Muscle layer of colon (tissue), 2 donors: ENCODE measurements around the gene HMGXB4.

Source experiments
- H3K27ac ChIP-seq: one replicate; pipeline ENCODE4 v1.7.0; 2013; ENCODE audit warnings: low read depth, mild to moderate bottlenecking, low read length, moderate library complexity
- H3K27me3 ChIP-seq, 2 donors: one replicate each; pipeline ENCODE4 v1.7.0; 2013; ENCODE audit warnings: low read length in 2 of 2, mild to moderate bottlenecking in 2 of 2; ENCODE audit not compliant: insufficient read depth in 2 of 2, control insufficient read depth in 1 of 2
- H3K36me3 ChIP-seq: one replicate; pipeline ENCODE4 v1.7.0; 2013; ENCODE audit warnings: mild to moderate bottlenecking, low read length; ENCODE audit not compliant: insufficient read depth
- H3K4me1 ChIP-seq: one replicate; pipeline ENCODE4 v1.7.0; 2013; ENCODE audit warnings: mild to moderate bottlenecking, low read length; ENCODE audit not compliant: insufficient read depth
- H3K4me3 ChIP-seq, 2 donors: one replicate each; pipeline ENCODE4 v1.7.0; 2013; ENCODE audit warnings: low read length in 2 of 2, low read depth in 1 of 2, mild to moderate bottlenecking in 1 of 2, moderate library complexity in 1 of 2
- H3K9ac ChIP-seq: one replicate; pipeline ENCODE4 v1.7.0; 2013; ENCODE audit warnings: low read length
- H3K9me3 ChIP-seq: one replicate; pipeline ENCODE4 v1.7.0; 2013; ENCODE audit warnings: mild to moderate bottlenecking, low read length
- donor health status: abdominal sarcoma.
- donor health status: Adenocarcinoma of cecum.

Gene HMGXB4

DNA sequence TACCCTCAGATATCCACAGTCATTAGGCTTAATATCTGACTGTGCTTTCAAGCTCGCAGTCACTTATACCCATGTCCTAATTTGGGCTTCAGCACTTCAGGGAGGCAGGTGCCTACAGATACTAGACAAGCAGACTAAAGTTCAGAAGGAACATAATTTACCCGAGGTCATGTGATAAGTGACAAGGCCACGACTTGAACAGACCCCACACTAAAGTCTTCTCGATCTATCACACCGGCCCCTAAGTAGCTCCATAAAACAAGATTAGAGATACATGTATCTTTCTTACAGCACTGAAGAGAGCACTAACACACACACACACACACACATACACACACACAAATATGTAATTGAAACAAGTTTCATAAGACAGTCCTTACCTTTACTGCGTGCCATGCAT, 75.0 kb downstream of the HMGXB4 start:
- Histone ChIP-seq H3K4me3 (no peak overlapping the region), H3K36me3 (peaks cover 61% of the 10 kb centered on the region), H3K27ac (no peak overlapping the region), H3K9me3 (no peaks in the 10 kb centered on the region), H3K9ac (no peak overlapping the region), H3K4me1 (peaks cover 8% of the 10 kb centered on the region), H3K27me3 (no peaks in the 10 kb centered on the region)

- Histone ChIP-seq H3K9ac (no peak overlapping the region), H3K36me3 (peaks cover 60% of the 10 kb centered on the region), H3K27ac (no peak overlapping the region)
Observed at GRCh38 chr22:35333220-35333619, 75.9 kb downstream of the HMGXB4 start.

DNA sequence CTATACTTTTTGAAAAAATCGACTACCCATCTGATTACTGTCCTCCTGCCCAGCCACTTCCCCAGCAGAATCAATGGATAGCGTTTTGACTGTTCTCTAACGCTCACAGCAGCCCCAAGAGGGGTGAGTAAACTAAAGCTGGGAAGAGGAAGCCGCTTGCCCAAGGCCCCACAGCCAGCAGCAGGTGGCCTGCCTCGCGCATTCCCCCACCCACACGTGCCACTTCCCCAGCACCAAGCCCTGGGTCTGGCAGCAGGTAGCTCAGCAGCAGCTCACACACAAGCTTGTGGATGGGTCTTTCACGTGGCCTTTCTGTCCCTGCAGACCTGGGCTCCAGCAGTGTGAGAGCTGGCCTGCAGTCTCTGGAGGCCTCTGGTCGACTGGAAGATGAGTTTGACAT, 76.7 kb downstream of the HMGXB4 start:
- no peak overlapping the region for H3K27ac ChIP-seq
- no peak overlapping the region for H3K9ac ChIP-seq
- no peak overlapping the region for H3K4me3 ChIP-seq
- H3K36me3 ChIP-seq: peaks cover 67% of the 10 kb centered on the region
- H3K27me3 ChIP-seq: no peaks in the 10 kb centered on the region
- H3K4me1 ChIP-seq: peaks cover 8% of the 10 kb centered on the region
- H3K9me3 ChIP-seq: no peaks in the 10 kb centered on the region

More at GRCh38 chr22:35333220-35333619, 75.9 kb downstream of the HMGXB4 start:
- H3K4me1 ChIP-seq: peaks cover 8% of the 10 kb centered on the region
- no peak overlapping the region for H3K4me3 ChIP-seq
- no peaks in the 10 kb centered on the region for H3K9me3 ChIP-seq
- H3K27me3 ChIP-seq: no peaks in the 10 kb centered on the region

GRCh38 chr22:35335468-35335867, 78.2 kb downstream of the HMGXB4 start:
- Histone ChIP-seq H3K4me3 (no peak overlapping the region), H3K9me3 (no peaks in the 10 kb centered on the region), H3K4me1 (peaks cover 4% of the 10 kb centered on the region), H3K9ac (no peak overlapping the region), H3K27me3 (no peaks in the 10 kb centered on the region), H3K27ac (no peak overlapping the region), H3K36me3 (peaks cover 76% of the 10 kb centered on the region)

GRCh38 chr22:35335936-35336781, 78.9 kb downstream of the HMGXB4 start:
- Histone ChIP-seq H3K27ac (no peak overlapping the region), H3K9ac (no peak overlapping the region), H3K4me1 (no peaks in the 10 kb centered on the region), H3K27me3 (no peaks in the 10 kb centered on the region), H3K36me3 (peaks cover 83% of the 10 kb centered on the region), H3K9me3 (no peaks in the 10 kb centered on the region), H3K4me3 (no peak overlapping the region)

DNA sequence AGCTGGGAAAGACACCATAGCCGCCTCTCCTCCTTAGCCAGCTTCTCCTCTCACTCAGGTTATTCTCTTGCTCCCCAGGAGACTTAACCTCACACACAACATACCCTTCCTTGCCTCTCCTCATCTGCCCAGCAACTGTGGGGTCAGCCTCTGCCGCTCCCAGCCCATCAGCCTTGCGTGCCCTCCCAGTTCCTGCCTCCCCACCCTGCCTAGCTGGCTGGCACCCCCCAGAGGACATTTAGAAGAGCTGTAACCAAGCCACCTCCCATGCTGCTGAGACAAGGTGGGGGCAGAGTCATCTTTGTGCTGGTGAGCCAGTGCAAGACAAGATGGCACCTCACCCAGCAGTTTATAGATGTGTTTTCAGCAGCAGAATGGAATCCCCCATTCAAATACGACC, 80.6 kb downstream of the HMGXB4 start:
- no peak overlapping the region for H3K9ac ChIP-seq
- peaks cover 80% of the 10 kb centered on the region for H3K36me3 ChIP-seq
- H3K27ac ChIP-seq: no peak overlapping the region
- H3K4me1 ChIP-seq: no peaks in the 10 kb centered on the region
- no peaks in the 10 kb centered on the region for H3K27me3 ChIP-seq
- no peaks in the 10 kb centered on the region for H3K9me3 ChIP-seq
- no peak overlapping the region for H3K4me3 ChIP-seq

DNA sequence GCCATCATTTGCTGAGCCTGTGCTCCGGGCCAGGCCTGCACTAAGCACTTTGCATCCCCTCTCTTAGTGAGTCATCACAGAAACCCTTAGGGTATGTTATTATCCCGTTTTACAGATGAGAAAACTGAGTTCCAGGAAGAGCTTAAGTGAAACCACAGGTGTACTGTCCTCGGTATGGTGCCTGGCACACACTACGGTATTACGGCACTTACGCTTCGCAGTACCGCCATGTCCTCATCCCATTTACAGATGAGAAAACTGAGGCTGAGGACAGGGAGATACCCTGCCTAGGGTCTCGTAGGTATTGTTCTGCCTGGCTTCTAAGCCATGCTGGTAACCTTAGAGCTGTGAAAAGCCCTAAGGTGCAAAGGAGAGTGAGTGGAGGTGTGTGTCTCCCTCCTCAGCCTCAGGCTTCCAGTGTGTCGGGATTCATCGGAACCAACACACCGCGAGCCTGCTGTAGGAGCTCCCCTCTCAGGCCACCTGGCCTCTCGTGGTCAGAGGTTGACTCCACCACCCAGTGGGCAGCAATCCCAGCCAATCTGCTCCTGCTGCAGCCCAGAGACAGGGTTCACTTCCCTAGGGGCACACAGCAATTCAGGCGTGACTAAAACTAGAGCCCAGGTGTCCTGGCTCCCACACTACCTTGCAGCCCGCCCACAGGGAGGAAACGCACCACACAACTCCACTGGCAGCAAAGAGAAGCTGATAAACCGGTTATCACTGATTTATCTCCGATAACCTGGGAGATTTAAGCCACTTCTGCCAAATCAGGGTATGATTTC, 84.0 kb downstream of the HMGXB4 start:
- Histone ChIP-seq H3K27me3 (no peaks in the 10 kb centered on the region), H3K9me3 (no peaks in the 10 kb centered on the region), H3K4me1 (no peaks in the 10 kb centered on the region), H3K36me3 (peaks cover 58% of the 10 kb centered on the region), H3K27ac (no peak overlapping the region), H3K4me3 (no peak overlapping the region), H3K9ac (no peak overlapping the region)

DNA sequence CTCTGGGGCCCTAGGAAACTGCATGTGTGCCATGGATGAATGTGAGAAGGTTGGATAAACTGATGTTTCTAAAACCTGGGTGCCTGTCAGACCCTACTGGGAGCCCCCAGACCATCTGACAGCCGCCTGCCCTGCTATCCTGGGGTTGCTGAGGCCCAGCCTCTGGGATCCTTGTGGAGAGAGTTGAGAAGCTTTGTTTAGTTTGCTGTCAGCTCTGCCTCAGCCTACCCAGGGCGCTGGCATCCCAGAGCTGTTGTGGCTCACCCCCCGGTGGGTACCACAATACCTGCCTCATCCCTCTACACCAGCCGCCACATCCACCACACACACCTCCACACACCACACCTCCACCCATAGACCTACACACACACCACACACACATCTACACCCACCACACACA, 85.1 kb downstream of the HMGXB4 start:
- Histone ChIP-seq H3K4me1 (no peaks in the 10 kb centered on the region), H3K9ac (no peak overlapping the region), H3K9me3 (no peaks in the 10 kb centered on the region), H3K4me3 (no peak overlapping the region), H3K36me3 (peaks cover 51% of the 10 kb centered on the region), H3K27me3 (no peaks in the 10 kb centered on the region), H3K27ac (no peak overlapping the region)

- no peak overlapping the region for H3K9ac ChIP-seq
- no peaks in the 10 kb centered on the region for H3K9me3 ChIP-seq
- H3K4me3 ChIP-seq: no peak overlapping the region
- peaks cover 37% of the 10 kb centered on the region for H3K36me3 ChIP-seq
- H3K27ac ChIP-seq: no peak overlapping the region
- no peaks in the 10 kb centered on the region for H3K27me3 ChIP-seq
- no peaks in the 10 kb centered on the region for H3K4me1 ChIP-seq
Observed at GRCh38 chr22:35343664-35344550, 86.6 kb downstream of the HMGXB4 start.

- Histone ChIP-seq H3K27me3 (no peaks in the 10 kb centered on the region), H3K27ac (no peak overlapping the region), H3K9me3 (no peaks in the 10 kb centered on the region), H3K36me3 (peaks cover 29% of the 10 kb centered on the region), H3K4me1 (peaks cover 9% of the 10 kb centered on the region), H3K4me3 (no peak overlapping the region), H3K9ac (no peak overlapping the region)
Observed at GRCh38 chr22:35344956-35345690, 87.8 kb downstream of the HMGXB4 start.
